HG02884 (cell line): ENCODE data around the gene GATA3.

Experiments
- ATAC-seq: cut with Tn5 transposase; IDR thresholded peaks from one replicate; pipeline ENCODE4 v1.9.1; 2021; ENCODE audit warnings: mild to moderate bottlenecking, moderate library complexity; ENCODE audit not compliant: unreplicated experiment

The GATA3 gene

DNA sequence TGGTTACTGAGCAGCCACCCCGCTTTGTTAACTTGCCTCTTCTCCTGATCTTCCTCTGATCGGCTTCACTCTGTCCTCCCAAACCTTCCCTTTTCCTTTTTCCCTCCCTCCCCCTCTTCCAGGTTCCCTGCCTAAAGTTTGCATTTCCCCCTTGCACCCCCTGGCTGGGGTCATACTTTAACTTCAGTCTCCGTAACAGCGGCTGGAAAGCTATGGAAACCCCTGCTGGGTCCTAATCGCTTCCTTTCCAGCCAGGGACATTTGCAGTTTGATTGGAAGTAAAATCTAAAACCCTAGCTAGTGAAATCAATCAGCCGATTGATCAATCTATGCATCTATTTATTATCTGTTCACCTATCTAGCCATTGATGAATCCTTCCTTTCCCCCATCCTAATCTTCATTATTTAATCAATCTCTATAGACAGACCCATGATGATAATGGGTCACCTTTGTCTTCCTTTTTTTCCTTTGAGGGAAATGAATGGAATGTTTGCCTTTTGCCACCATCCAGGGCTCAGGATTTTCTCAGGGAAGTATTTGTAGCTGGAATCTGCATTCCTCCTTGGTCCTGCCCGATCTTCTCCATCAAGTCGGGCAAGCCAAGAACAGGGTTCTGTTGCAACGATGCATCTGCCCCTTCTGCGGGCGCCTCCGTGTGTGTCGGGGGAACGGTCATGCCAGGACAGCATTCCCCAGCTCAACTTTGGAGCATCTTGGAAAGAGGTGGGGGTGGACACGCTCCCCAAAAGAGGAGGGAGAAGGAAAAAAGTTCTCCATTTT, 8.8 kb downstream of the GATA3 start:
- ATAC-seq: no peak

DNA sequence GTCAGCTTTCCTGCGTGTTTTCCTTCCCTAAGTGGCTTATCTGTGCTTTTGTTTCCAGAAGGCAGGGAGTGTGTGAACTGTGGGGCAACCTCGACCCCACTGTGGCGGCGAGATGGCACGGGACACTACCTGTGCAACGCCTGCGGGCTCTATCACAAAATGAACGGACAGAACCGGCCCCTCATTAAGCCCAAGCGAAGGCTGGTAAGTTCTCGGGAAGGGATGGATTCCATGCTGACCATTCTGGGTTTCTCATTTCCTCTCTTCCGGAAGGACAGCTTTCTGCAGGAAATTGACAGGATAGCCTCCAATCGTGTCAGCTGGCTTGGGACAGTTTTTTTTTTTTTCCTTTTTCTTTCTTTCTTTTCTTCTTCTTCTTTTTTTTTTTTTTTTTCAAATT, 9.4 kb downstream of the GATA3 start:
- no peak for ATAC-seq

DNA sequence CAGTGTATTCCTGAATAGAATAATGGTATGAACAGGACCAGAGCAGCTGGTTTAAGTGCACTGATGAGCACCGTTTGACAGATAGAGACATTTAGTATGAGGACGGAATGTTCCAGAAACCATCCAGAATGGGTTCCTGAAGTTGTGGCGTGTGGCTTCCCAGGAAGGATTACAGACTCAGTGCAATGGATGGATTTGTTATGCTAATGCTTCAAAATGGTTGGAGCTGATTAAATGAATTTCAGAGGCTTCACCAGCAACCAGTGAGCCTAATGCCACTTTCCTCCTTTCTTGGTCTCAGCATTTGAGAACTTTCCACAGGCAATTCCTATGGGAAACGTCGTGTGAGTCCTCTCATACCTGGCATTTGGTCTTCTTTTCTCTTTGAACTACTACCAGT, 9.9 kb downstream of the GATA3 start:
- no peak for ATAC-seq

DNA sequence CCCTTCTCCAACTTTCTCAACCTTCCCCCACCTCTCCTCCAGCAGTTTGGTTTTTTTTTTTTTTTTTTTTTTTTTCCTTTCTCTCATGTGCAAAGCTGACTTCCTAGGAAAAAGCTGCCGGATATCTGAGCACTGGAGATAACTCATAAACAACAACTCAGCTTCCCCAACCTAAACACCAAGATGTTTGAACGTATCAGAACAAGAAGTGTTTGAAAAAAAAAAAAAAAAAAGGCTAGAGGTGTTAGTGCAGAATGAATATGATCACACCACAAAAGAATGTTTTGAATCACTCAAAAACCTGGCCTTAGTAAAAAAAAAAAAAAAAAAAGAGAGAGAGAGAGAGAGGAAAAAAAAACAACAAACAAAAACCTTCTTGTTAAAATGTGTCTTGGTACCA, 11.2 kb downstream of the GATA3 start:
- ATAC-seq: no peak

DNA sequence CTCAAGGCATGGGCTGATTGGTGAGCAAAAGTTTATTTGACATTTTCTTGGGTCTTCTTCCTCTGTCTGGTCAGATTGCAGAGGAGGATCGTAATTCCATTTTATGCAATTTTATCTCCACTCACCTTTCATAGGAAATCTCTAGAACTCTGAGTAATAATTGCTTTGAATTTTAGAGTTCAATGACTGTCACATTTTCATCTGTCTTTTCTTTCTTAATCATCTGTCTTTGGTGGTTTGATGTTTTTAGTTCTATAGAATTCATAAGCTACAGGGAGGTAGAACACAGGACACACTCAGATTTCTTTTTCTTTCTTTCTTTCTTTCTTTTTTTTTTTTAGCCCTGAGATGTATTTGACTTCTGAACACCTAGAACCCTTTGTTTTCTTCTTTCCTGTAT, 11.6 kb downstream of the GATA3 start:
- ATAC-seq: no peak

DNA sequence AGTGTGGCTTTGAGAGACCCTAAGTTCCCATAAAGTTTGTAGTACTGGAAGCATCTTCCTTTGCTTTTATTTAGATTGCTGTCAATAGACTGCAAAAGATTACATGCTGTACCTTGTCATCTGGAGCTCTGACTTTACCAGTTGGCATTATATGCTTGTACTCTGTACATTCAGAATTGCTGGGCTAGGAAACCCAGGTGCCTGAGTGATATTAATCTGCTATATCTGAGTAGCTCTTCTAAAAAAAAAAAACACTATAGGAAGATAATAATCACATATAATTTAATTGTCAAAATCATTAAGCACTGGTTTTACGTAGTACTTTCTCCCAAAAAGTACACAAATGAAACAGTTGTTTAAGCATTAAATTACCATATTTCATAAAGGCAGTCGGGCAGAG, 12.3 kb downstream of the GATA3 start:
- ATAC-seq: no peak

DNA sequence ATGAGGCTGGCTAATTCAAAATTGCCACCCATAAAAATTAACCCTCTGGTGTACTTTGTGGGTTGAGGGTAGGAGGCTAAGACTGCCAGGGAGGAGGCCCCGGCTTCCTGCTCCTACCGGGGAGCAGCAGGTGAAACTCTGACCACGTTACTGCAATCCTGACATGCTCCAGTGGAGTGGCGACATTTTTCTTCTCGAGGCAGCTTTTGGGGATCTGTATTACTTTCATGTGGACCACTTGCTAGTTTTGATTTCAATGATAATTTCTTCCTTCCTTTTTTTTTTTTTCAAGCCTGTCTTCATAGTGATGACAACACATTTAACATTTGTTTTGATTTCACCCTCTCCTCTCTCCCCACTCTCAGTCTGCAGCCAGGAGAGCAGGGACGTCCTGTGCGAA, 14.6 kb downstream of the GATA3 start:
- no peak for ATAC-seq

DNA sequence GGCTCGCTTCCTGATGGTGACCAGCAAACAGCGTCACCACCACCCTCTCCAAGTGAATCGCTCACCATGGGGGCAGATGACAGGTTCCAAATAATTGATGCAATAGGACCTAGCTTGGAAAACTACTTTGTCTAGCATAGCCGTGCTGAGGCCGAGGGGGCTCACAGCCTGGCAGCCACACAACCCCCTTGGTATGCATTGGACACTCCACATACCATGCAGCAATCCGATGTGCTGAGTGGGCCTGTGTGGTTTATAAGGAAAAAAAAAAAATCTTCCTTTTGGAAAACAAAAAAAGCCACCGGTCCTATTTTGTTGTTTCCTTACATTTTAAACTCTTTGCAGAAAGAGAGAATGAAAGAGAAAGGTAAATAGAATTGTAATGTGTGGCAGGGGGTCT, 15.1 kb downstream of the GATA3 start:
- ATAC-seq: no peak

DNA sequence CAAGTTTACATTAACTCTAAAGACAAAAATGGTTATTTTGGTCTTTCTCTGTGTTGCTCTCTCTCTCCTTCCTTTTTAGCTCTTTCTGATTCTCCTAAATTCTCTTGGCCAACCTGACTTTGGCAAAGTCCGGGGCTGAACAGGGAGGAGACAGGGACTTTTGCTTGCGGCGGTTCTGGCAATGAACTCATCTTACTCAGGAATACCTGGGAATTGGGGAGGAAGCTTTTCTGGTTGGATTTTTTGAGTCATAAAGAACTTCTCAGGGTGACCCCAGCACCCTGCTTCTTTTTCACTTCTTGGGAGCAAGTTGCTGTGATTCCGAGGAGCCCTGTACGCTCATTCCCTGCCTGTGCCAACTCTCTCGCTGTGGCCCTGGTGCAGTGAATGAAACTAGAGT, 16.0 kb downstream of the GATA3 start:
- ATAC-seq: no peak

DNA sequence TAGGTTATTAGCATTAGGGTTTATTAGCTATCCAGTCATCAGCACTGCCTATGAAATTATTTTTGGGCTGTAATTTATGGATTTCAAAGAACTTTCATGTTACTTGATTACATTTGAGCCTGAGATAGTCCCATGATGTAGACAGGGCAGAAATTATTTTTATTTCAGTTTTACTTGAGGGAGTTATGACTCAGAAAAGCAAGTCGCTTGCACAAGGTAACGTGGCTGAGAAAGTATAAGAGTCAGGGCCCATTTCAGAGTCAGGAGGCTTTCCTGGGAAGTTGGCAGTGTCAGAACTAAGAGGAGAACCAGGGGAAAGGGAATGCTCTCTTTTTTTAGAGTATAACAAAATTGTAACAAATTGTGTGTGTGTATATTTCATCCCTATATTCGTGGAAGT, 16.5 kb downstream of the GATA3 start:
- no peak for ATAC-seq

DNA sequence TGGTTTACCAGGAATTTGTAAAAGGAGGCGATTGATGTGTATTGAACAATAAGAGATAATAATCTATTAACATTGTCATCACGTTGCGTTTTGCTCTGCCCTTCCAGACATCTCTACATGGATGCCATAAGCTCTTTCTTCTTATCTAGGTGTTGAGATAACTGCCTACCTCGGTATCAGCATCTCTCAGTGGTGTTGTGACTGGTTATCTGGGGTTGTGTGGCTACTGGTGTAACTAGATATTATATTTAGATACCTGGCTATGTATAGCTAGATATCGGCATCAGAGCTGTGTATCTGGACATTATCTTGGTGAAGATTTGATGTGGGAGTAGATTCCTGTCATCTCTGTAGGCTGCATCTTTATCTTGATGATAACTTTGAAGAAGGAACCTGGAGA, 17.2 kb downstream of the GATA3 start:
- no peak for ATAC-seq

DNA sequence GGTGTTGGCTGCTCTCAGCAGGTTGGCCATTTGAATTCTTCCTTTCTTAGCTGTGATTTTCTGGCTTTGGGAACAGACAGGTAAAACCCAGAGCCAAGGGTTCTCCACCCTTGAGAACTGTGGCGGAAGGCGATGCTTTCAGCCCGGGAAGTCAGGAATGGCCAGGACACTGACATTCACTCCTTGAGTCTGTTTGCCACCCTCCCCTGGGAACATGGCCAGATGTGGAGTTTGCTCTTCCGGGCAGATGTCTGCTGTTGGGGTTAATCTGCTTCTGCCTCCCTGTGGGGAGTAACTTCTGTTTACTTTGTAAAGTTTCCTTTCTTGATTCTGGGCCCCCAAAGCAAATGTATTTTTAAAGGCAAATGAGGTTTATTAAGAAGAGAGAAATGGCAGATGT, 17.7 kb downstream of the GATA3 start:
- no peak for ATAC-seq

DNA sequence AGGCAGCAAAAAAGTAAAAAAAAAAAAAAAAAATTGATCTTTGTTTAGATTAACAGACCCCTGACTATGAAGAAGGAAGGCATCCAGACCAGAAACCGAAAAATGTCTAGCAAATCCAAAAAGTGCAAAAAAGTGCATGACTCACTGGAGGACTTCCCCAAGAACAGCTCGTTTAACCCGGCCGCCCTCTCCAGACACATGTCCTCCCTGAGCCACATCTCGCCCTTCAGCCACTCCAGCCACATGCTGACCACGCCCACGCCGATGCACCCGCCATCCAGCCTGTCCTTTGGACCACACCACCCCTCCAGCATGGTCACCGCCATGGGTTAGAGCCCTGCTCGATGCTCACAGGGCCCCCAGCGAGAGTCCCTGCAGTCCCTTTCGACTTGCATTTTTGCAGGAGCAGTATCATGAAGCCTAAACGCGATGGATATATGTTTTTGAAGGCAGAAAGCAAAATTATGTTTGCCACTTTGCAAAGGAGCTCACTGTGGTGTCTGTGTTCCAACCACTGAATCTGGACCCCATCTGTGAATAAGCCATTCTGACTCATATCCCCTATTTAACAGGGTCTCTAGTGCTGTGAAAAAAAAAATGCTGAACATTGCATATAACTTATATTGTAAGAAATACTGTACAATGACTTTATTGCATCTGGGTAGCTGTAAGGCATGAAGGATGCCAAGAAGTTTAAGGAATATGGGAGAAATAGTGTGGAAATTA, 19.4 kb downstream of the GATA3 start:
- no peak for ATAC-seq

DNA sequence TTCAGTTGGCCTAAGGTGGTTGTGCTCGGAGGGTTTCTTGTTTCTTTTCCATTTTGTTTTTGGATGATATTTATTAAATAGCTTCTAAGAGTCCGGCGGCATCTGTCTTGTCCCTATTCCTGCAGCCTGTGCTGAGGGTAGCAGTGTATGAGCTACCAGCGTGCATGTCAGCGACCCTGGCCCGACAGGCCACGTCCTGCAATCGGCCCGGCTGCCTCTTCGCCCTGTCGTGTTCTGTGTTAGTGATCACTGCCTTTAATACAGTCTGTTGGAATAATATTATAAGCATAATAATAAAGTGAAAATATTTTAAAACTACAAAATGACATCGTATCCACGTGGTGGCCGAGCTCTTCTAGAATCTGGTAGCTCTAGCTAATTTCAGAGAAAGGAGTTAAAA, 20.4 kb downstream of the GATA3 start:
- ATAC-seq: no peak

DNA sequence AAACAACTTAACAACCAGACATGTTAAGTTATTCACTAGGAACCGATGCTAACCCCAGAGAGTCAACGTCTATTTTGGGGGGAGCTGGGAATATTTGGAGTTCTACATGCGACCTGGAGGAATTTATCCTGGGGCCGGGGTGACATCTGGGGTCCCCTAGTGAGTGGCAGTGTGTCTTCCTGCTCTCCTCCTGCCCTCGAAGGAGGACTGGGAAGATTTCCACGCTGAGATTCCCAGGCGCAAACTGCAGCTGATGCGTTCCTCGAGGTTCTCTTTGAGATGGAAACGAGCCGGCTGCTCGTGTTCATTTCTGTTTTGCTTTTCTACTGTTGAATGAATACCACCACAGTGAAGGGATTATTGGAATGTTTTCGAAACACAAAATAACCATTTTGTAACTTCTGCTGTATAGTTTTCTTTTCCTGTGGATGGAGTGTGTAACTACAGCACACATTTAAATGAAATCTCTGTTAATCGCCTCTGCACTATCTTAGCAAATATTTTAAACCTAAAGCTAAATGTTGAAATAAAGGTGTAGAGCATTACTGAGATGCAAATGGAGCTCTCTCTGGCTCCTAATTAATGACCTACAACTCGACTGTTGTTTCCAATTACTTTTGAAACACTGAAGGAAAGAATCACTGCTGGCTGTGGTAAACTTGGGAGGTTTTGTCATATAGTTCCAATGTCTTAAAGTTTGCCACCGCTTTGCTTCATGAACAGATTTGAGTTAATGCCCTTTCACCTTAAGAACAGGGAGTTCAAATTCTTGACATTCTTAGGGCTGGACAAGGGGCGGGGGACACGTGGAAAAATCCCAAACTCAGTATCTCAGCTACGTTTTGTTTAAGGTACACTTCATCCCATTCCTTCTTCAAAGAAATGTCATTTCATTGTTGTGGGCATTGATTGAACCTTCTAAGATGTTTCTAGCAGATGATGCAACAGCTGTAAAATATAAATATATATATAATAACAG, 21.1 kb downstream of the GATA3 start:
- no peak for ATAC-seq

DNA sequence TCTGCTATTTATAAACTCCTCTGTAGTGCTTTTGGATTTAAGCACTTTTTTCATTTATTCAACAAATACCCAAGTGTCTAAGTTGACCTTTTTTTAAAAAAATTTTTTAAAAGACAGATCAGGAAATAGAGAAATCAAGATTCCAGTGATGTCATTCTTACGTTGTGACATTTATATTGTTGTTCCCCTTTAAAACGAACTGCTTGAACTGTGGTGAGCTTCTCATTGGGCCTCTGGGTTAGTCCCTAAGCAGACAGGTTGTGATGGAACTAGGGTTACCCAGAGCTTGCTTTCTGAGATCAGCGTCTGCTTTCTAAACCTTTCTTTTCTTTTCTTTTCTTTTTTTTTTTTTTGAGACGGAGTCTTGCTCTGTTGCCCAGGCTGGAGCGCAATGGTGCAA, 22.4 kb downstream of the GATA3 start:
- ATAC-seq: no peak

DNA sequence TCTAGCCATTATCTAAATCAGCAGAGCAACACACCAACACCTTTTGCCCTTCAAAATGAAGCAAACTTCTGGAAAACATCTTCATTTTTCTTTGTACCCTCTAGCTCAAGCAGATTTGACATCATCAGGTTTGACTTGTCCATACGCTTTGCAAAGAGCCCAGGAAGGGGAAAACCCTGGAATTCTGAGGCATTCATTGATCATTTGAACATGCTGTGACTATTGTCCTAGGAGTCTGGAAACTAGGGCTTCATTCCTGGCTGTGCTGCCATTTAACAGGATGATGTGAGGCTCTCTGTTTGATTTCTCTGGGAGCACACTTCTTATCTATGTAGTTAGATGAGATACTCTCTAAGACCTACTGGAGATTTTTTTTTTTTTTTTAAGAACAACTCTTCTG, 23.5 kb downstream of the GATA3 start:
- ATAC-seq: no peak

DNA sequence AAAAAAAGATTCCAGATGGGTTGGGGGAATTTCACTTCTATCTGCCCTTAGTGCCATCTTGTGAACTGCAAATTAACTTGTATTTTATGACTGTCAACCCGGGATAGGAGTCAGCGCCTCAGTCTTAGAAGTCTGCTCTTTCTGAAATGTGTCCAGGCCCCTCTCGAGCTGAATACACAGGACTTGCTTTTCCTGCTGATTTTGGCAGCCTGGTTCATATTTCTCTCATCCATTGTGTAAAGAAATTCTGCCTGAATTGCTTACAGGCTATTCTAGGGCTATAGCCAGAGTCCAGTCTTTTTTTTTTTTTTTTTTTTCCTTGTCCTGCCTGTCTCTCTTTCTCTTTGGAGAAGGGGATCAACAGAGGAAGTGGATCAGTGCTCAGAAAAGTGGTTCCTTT, 24.6 kb downstream of the GATA3 start:
- no peak for ATAC-seq

DNA sequence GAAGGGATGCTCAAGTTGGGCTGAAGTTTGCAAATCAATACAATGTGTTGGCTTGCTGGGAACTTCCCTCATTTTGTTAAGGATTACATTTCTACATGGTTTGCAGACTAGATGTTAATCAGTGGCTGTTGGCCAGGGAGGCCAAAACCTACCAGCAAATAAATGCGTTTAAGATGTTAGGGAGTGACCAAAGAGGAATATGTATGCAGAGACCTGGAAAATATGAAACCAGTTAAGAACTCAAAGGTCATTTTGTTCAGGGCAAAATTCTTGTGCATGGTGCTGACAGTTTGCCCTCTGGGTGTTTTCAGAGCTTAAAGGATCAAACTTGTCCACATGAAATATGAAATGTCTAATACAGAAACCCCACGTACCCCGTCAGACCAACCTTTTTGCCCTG, 30.3 kb downstream of the GATA3 start:
- ATAC-seq: no peak

DNA sequence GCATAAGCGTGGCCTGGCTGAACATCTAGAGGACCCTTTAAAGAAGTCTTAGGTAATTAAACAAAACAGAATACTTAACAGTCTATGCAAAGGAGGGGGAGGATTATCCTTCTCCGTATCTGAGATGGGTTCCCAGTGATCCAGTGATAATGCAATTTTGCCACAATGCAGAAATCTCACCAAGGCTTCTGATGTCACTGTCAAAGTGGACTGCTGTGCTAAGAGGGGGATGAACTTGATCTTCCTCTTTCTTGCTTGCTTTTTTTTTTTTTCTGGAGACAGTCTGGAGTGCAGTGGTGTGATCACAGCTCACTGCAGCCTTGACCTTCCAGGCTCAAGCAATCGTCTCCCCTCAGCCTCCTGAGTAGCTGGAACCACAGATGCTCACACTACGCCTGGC, 30.8 kb downstream of the GATA3 start:
- ATAC-seq: no peak

DNA sequence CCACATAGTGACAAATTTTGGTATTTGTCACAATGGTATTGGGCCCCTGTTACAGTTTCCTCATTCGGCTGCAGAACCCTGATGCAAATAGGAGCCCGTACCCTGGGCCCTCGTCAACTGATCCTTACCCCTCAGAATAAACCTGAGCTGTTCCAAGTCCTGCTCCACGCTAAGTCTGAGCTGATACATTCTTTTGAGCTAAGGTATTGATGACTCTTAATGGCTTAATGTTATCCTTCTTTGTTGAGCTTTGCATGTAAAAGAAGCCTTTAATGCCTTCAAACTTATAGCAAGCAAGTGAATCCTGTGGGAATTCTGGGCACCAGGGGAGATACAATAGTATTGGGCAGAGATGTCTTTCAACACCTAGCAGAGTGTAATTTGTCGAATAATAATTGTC, 31.8 kb downstream of the GATA3 start:
- ATAC-seq: no peak

DNA sequence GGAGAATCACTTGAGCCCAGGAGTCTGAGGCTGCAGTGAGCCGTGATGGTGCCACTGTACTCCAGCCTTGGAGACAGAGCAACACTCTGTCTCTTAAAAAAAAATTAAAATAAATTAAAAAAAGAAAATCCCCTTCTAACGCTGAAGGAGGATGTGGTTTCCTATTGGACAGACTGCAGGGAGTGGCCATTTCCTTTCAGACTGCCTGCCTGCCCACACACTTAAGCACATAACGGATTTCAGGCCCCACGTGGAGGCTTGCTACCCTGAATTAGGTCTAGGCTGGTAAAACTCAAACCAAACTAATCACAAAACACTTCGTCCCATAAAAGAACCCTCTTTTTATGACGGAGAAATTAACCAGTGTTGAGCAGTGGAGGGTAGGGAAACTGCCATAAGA, 34.0 kb downstream of the GATA3 start:
- ATAC-seq: peak; percentile 87
